CD14-positive monocyte (primary cell): ENCODE results near the gene G6PC3. TPM values are rescaled to one million over a fixed set of nuclear protein-coding genes. Genes with fewer than 3 reads are reported as not detected.

ENCODE experiments used
- DNase-seq, 3 donors: peaks; one replicate each; pipeline ENCODE4 v3.0.0-alpha.2; 2011 to 2022
- H2AFZ ChIP-seq: 2 replicates; pipeline ENCODE4 v1.6.0; 2012; ENCODE audit warnings: mild to moderate bottlenecking, low read depth, low read length, inconsistent platforms; ENCODE audit not compliant: insufficient read depth, poor library complexity, severe bottlenecking
- H3K27ac ChIP-seq, 2 donors: 1 replicate in 1 of 2; 2 replicates in 1 of 2; pipeline ENCODE4 v1.5.1; 2012 to 2013; ENCODE audit warnings: low read length in 2 of 2, control low read depth in 1 of 2, inconsistent platforms in 1 of 2, low read depth in 1 of 2, mild to moderate bottlenecking in 1 of 2
- H3K27me3 ChIP-seq, 2 donors: one replicate each; pipeline versions ENCODE4 v1.6.0 to v1.6.1; 2011 to 2013; ENCODE audit warnings: low read length in 2 of 2; ENCODE audit not compliant: control insufficient read depth in 2 of 2, insufficient read depth in 2 of 2
- H3K36me3 ChIP-seq, 2 donors: replicated peaks in 1 of 2; 1 replicate in 1 of 2; 2 replicates in 1 of 2; pipeline versions ENCODE4 v1.5.1 to v1.6.1; 2012 to 2013; ENCODE audit warnings: low read length in 2 of 2, control low read depth in 1 of 2, inconsistent platforms in 1 of 2, mild to moderate bottlenecking in 1 of 2; ENCODE audit not compliant: insufficient read depth in 2 of 2, control insufficient read depth in 1 of 2
- H3K4me1 ChIP-seq, 2 donors: 1 replicate in 1 of 2; 2 replicates in 1 of 2; pipeline versions ENCODE4 v1.5.1 to v1.6.1; 2012 to 2013; ENCODE audit warnings: low read length in 2 of 2, control low read depth in 1 of 2, inconsistent platforms in 1 of 2, mild to moderate bottlenecking in 1 of 2, moderate library complexity in 1 of 2; ENCODE audit not compliant: insufficient read depth in 2 of 2, control insufficient read depth in 1 of 2
- H3K4me2 ChIP-seq: replicated peaks from 2 replicates; pipeline ENCODE3; 2012; ENCODE audit warnings: low read length, moderate library complexity, mild to moderate bottlenecking; ENCODE audit not compliant: poor library complexity, severe bottlenecking; ENCODE audit errors: extremely low read depth
- H3K4me3 ChIP-seq, 3 experiments: fragments of 200-600 bp in 1 of 3; sonication (generic) in 1 of 3; replicated peaks in 1 of 3; 1 replicate in 2 of 3; 2 replicates in 1 of 3; pipeline ENCODE4 v1.5.1; 2011 to 2013; ENCODE audit warnings: low read length in 3 of 3, mild to moderate bottlenecking in 3 of 3, control low read depth in 2 of 3, low read depth in 2 of 3, inconsistent platforms in 1 of 3, moderate library complexity in 1 of 3
- H3K79me2 ChIP-seq: 2 replicates; pipeline ENCODE4 v1.6.0; 2012; ENCODE audit warnings: mild to moderate bottlenecking, control low read depth, inconsistent platforms, low read length, moderate library complexity; ENCODE audit not compliant: insufficient read depth
- H3K9ac ChIP-seq: 2 replicates; pipeline ENCODE4 v1.6.0; 2017; ENCODE audit warnings: low read length, mild to moderate bottlenecking; ENCODE audit not compliant: insufficient read depth, poor library complexity, severe bottlenecking
- H3K9me3 ChIP-seq, 2 donors: replicated peaks in 1 of 2; 1 replicate in 1 of 2; 2 replicates in 1 of 2; pipeline versions ENCODE4 v1.5.1 to v1.6.1; 2012 to 2013; ENCODE audit warnings: low read length in 2 of 2, control low read depth in 1 of 2; ENCODE audit not compliant: control insufficient read depth in 1 of 2, insufficient read depth in 1 of 2
- H4K20me1 ChIP-seq: 2 replicates; pipeline ENCODE4 v1.6.0; 2012; ENCODE audit warnings: mild to moderate bottlenecking, low read length, control low read depth, moderate library complexity; ENCODE audit not compliant: insufficient read depth
- H3K27ac Mint-ChIP-seq, 7 donors: one replicate each; pipeline ENCODE4 v1.8.0; 2020; ENCODE audit warnings: mild to moderate bottlenecking in 7 of 7, mixed read lengths in 7 of 7, moderate library complexity in 6 of 7, inconsistent platforms in 2 of 7
- H3K27me3 Mint-ChIP-seq, 3 donors: one replicate each; pipeline ENCODE4 v1.8.0; 2021 to 2022; ENCODE audit warnings: low read depth in 3 of 3, mild to moderate bottlenecking in 3 of 3, mixed read lengths in 3 of 3, moderate library complexity in 3 of 3, inconsistent platforms in 1 of 3
- H3K36me3 Mint-ChIP-seq, 2 donors: one replicate each; pipeline ENCODE4 v1.8.0; 2020; ENCODE audit warnings: mixed read lengths in 2 of 2, inconsistent platforms in 1 of 2, mild to moderate bottlenecking in 1 of 2
- H3K4me1 Mint-ChIP-seq: one replicate; pipeline ENCODE4 v1.8.0; 2020; ENCODE audit warnings: mild to moderate bottlenecking, mixed read lengths
- H3K4me3 Mint-ChIP-seq, 2 donors: one replicate each; pipeline ENCODE4 v1.8.0; 2020; ENCODE audit warnings: mild to moderate bottlenecking in 2 of 2, mixed read lengths in 2 of 2, moderate library complexity in 1 of 2
- H3K9me3 Mint-ChIP-seq, 7 donors: one replicate each; pipeline ENCODE4 v1.8.0; 2020 to 2022; ENCODE audit warnings: mixed read lengths in 7 of 7, mild to moderate bottlenecking in 6 of 7, moderate library complexity in 6 of 7, inconsistent platforms in 2 of 7
- CTCF ChIP-seq: fragments of 200-600 bp; IDR thresholded peaks from one replicate; pipeline ENCODE4 v1.8.0; 2022; ENCODE audit warnings: antibody characterized with exemption, mild to moderate bottlenecking
- WGBS: methylation state at CpG from one replicate; pipeline ENCODE4 v1.1.5; 2013; ENCODE audit warnings: missing lambda C conversion rate; ENCODE audit not compliant: insufficient coverage; 5-methylcytosine and 5-hydroxymethylcytosine counted together
- intact Hi-C, 2 donors: fragments of 100-400 bp; cut with micrococcal nuclease; formaldehyde crosslinking; loops; one replicate each; pipeline versions ENCODE4 v1.15.0 to v1.15.1; 2023
- polyA plus RNA-seq, 3 donors: library from polyadenylated mRNA; depleted of rRNA in 1 of 3; unstranded in 2 of 3; stranded (reverse) in 1 of 3; fragments of 300-500 nt in 2 of 3; fragments of >200 nt in 1 of 3; fragmentation: Illumina TruSeq in 2 of 3; gene quantifications; 1 replicate in 2 of 3; 2 replicates in 1 of 3; pipeline ENCODE4 v1.2.3, GENCODE V29; 2012 to 2021

Gene G6PC3
- polyA plus RNA-seq, 3 donors: 38.0 to 46.4 (median 42.4) TPM

GRCh38 chr17:44082256-44082927 lies 11.9 kb downstream of the G6PC3 start:
- TF ChIP-seq CTCF: no peak
- Histone ChIP-seq H3K9ac (no peak overlapping the region), H3K27ac (no peak overlapping the region), H2AFZ (no peak overlapping the region), H3K4me2 (no peak overlapping the region), H3K27me3 (no peaks in the 10 kb centered on the region), H3K79me2 (no peaks in the 10 kb centered on the region), H4K20me1 (peaks cover 8% of the 10 kb centered on the region), H3K36me3 (peaks cover 56 to 80% of the 10 kb centered on the region in 2 donors), H3K9me3 (no peaks in the 10 kb centered on the region), H3K4me1 (peaks cover 26 to 32% of the 10 kb centered on the region in 2 donors), H3K4me3 (no peak overlapping the region)
- peaks cover 0 to 5% (median 0%) of the 10 kb centered on the region in 3 donors for H3K27me3 Mint-ChIP-seq
- H3K27ac Mint-ChIP-seq: no peak overlapping the region
- intact Hi-C loops: no loop called here
- H3K36me3 Mint-ChIP-seq: peaks cover 69 to 93% of the 10 kb centered on the region in 2 donors
- peaks cover 27% of the 10 kb centered on the region for H3K4me1 Mint-ChIP-seq
- H3K9me3 Mint-ChIP-seq: no peaks in the 10 kb centered on the region
- no peak for DNase-seq
- WGBS: 99% methylated on average over 7 of the region's 21 CpGs
- H3K4me3 Mint-ChIP-seq: no peak overlapping the region

- intact Hi-C loops: no loop called here
- Histone ChIP-seq H3K4me3 (no peak overlapping the region), H3K27me3 (no peaks in the 10 kb centered on the region), H3K79me2 (no peaks in the 10 kb centered on the region), H3K9me3 (no peaks in the 10 kb centered on the region), H3K4me2 (no peak overlapping the region), H3K9ac (no peak overlapping the region), H4K20me1 (peaks cover 3% of the 10 kb centered on the region), H3K27ac (no peak overlapping the region), H3K36me3 (peaks cover 59 to 85% of the 10 kb centered on the region in 2 donors), H3K4me1 (peaks cover 17 to 22% of the 10 kb centered on the region in 2 donors), H2AFZ (no peak overlapping the region)
- Mint-ChIP-seq H3K36me3 (peaks cover 71 to 95% of the 10 kb centered on the region in 2 donors), H3K27me3 (peaks cover 0 to 5% (median 0%) of the 10 kb centered on the region in 3 donors), H3K9me3 (no peaks in the 10 kb centered on the region), H3K4me1 (peaks cover 19% of the 10 kb centered on the region), H3K27ac (peak overlapping the region in 1 of 7 donors; percentile 43), H3K4me3 (no peak overlapping the region)
- TF ChIP-seq CTCF: no peak
- DNase-seq: no peak
- 91% methylated on average over 7 of the region's 12 CpGs for WGBS
Observed at GRCh38 chr17:44083250-44083849, 12.8 kb downstream of the G6PC3 start.
